ENCODE data around the gene TRPM7. TPM values are rescaled to one million over a fixed set of nuclear protein-coding genes. Genes with fewer than 3 reads are reported as not detected.

TRPM7 gene
- polyA plus RNA-seq, 1 experiment = 31.2 TPM

DNA sequence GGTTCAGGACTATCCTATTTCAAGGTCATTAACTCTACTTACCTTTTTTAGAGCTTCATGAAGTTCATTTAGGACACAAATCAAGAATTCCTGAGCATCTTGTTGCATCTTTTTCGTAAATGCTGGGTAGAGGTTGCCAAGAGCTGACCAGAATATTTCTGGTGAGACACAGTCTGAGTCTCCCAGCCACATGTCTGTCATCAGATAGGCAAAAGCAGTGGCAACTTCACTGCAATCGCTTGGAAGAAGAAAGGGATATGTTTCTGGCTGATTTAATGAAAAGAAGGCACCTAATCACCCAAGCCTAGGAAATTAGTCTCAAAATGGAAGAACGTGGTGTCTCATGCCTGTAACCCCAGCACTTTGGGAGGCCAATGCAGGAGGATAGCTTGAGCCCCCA is 143.0 kb downstream of the TRPM7 start:
- ChIA-PET POLR2A (interaction anchor here (1.4 kb wide), 1 partner anchor 12 kb away, joined by 3 read pairs; no protein-coding TSS in a partner anchor), CTCF (interaction anchor here (1.7 kb wide), 1 partner anchor 334 kb away, joined by 4 read pairs; no protein-coding TSS in a partner anchor)
- TF ChIP-seq, protein P1, sequence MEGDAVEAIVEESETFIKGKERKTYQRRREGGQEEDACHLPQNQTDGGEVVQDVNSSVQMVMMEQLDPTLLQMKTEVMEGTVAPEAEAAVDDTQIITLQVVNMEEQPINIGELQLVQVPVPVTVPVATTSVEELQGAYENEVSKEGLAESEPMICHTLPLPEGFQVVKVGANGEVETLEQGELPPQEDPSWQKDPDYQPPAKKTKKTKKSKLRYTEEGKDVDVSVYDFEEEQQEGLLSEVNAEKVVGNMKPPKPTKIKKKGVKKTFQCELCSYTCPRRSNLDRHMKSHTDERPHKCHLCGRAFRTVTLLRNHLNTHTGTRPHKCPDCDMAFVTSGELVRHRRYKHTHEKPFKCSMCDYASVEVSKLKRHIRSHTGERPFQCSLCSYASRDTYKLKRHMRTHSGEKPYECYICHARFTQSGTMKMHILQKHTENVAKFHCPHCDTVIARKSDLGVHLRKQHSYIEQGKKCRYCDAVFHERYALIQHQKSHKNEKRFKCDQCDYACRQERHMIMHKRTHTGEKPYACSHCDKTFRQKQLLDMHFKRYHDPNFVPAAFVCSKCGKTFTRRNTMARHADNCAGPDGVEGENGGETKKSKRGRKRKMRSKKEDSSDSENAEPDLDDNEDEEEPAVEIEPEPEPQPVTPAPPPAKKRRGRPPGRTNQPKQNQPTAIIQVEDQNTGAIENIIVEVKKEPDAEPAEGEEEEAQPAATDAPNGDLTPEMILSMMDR (IDR thresholded peaks at IDR 0.05; ENCODE audit: low read depth, low read length) = no peak
- H3K9me3 ChIP-seq (ENCODE audit: control insufficient read depth, insufficient read depth, low read length) = no peaks in the 10 kb centered on the region
- no peak overlapping the region for H3K4me3 ChIP-seq (ENCODE audit: low read depth, low read length)
- H3K27ac ChIP-seq (ENCODE audit: low read depth, low read length) = no peak overlapping the region
- DNase-seq (ENCODE audit: low read depth, low spot score) = no peak
- H3K27me3 ChIP-seq (ENCODE audit: control insufficient read depth, insufficient read depth, low read length) = no peaks in the 10 kb centered on the region

DNA sequence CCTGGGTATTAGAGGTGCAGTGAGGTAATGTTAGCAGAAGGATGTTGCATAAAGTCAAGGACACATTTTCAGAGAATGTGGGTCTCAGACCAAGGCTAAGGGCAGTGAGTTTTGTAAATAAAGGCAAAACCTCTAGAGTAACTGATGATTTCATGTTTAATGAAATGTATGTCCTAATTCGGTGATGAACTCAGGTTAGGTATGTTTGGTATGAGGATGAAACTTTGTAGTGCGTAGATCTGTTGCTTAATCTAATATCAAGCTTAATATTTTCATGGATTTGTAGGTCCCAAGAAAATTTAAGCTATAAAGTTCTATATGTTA is 143.7 kb downstream of the TRPM7 start:
- POLR2A ChIA-PET = interaction anchor here (1.4 kb wide), 1 partner anchor 11 kb away, joined by 3 read pairs; no protein-coding TSS in a partner anchor
- Histone ChIP-seq H3K9me3 (ENCODE audit: control insufficient read depth, insufficient read depth, low read length) (no peaks in the 10 kb centered on the region), H3K27ac (ENCODE audit: low read depth, low read length) (no peak overlapping the region)

DNA sequence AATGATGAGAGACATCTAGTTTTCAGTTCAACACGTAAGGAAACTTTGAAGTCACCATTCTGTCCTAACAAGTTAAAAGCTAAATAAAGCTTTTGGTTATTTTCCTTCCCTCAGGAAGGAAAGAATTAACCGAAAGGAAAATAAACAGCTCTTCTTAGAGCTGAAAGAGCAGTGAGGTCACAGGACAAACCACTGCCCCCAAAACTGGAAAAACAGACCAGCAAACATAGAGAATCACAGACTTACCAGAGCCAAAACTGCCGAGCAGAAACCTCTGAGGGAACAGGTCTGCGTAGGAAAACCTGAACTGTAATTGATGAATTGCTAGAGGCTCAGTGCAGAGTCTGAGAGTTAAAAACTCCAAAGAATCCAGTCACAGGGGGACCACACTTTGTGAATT is 154.8 kb downstream of the TRPM7 start:
- no peak overlapping the region for H3K4me3 ChIP-seq (ENCODE audit: low read depth, low read length)

More for the DNA sequence above, 143.7 kb downstream of the TRPM7 start:
- Histone ChIP-seq H3K27me3 (ENCODE audit: control insufficient read depth, insufficient read depth, low read length) (no peaks in the 10 kb centered on the region), H3K4me3 (ENCODE audit: low read depth, low read length) (no peak overlapping the region)
- CTCF ChIA-PET = no interaction called here
- TF ChIP-seq, protein P1 (IDR thresholded peaks at IDR 0.05; ENCODE audit: low read depth, low read length) = no peak
- no peak for DNase-seq (ENCODE audit: low read depth, low spot score)

DNA sequence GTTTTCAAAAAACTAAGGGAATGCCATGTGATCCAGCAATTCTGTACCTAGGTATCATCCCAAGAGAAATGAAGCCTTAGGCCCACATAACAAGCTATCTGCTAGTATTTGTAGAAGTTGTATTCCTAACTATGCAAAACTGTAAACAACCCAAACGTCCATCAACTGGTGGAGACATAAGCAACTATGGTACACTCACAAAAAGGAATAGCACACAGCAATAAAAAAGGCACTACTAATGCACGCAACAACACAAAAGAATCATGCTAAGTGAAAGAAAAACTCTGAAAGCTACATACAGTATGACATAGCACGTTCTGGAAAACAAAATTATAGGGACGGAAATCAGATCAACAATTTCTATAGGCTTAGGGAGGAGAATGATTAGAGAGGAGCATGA is 155.4 kb downstream of the TRPM7 start:
- ChIA-PET CTCF (no interaction called here), POLR2A (interaction anchor here (1.0 kb wide), 1 partner anchor 12 kb away, joined by 3 read pairs; no protein-coding TSS in a partner anchor)
- Histone ChIP-seq H3K27ac (ENCODE audit: low read depth, low read length) (no peak overlapping the region), H3K9me3 (ENCODE audit: control insufficient read depth, insufficient read depth, low read length) (no peaks in the 10 kb centered on the region), H3K27me3 (ENCODE audit: control insufficient read depth, insufficient read depth, low read length) (peaks cover 2% of the 10 kb centered on the region), H3K4me3 (ENCODE audit: low read depth, low read length) (no peak overlapping the region)
- no peak for DNase-seq (ENCODE audit: low read depth, low spot score)
- TF ChIP-seq, protein P1 (IDR thresholded peaks at IDR 0.05; ENCODE audit: low read depth, low read length) = no peak

More for the DNA sequence above, 154.8 kb downstream of the TRPM7 start:
- Histone ChIP-seq H3K27me3 (ENCODE audit: control insufficient read depth, insufficient read depth, low read length) (peaks cover 2% of the 10 kb centered on the region), H3K9me3 (ENCODE audit: control insufficient read depth, insufficient read depth, low read length) (no peaks in the 10 kb centered on the region), H3K27ac (ENCODE audit: low read depth, low read length) (no peak overlapping the region)
- TF ChIP-seq, protein P1 (IDR thresholded peaks at IDR 0.05; ENCODE audit: low read depth, low read length) = no peak
- CTCF ChIA-PET = no interaction called here
- DNase-seq (ENCODE audit: low read depth, low spot score) = no peak
- POLR2A ChIA-PET = interaction anchor here (1.0 kb wide), 1 partner anchor 11 kb away, joined by 3 read pairs; no protein-coding TSS in a partner anchor

DNA sequence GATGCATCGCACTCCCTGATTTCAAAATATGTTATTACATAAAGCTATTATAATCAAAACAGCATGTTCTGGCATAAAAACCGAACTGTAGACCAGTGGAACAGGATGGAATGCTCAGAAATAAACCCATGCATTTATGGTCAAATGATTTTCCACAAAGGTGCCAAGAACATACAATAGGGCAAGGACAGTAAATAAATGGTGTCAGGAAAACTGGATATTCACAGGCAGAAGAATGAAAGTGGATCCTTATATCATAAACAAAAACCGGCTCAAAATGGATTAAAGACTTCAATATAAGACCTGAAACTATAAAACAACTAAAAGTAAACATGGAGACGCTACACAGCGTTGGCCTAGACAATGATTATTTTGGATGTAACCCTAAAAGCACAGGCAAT is 162.7 kb downstream of the TRPM7 start:
- DNase-seq (ENCODE audit: low read depth, low spot score) = no peak
- TF ChIP-seq, protein P1 (IDR thresholded peaks at IDR 0.05; ENCODE audit: low read depth, low read length) = no peak
- ChIA-PET POLR2A (no interaction called here), CTCF (interaction anchor here (1.1 kb wide), 1 partner anchor 10 kb away, joined by 3 read pairs; no protein-coding TSS in a partner anchor)
- H3K9me3 ChIP-seq (ENCODE audit: control insufficient read depth, insufficient read depth, low read length) = no peaks in the 10 kb centered on the region; the same call in 1 of the 2 replicates
- peaks cover 2% of the 10 kb centered on the region for H3K27me3 ChIP-seq (ENCODE audit: control insufficient read depth, insufficient read depth, low read length)
- H3K27ac ChIP-seq (ENCODE audit: low read depth, low read length) = no peak overlapping the region
- H3K4me3 ChIP-seq (ENCODE audit: low read depth, low read length) = no peak overlapping the region
